Coronary artery (tissue), 2 donors: Measurements from ENCODE around the gene SNORC.

Experiments used
- DNase-seq: peaks from one replicate; pipeline ENCODE4 v3.0.0-alpha.2; 2017; ENCODE audit warnings: low spot score
- H3K27ac ChIP-seq, 2 donors: fragments of 200-600 bp; sonication (generic); one replicate each; pipeline ENCODE4 v1.5.1; 2016 to 2019
- H3K4me3 ChIP-seq: fragments of 200-600 bp; sonication (generic); 2 replicates; pipeline ENCODE4 v1.5.1; 2016; ENCODE audit warnings: mild to moderate bottlenecking, moderate library complexity
- TF ChIP-seq, protein P1 (sequence below): fragments of 200-600 bp; sonication (generic); IDR thresholded peaks from one replicate; pipeline ENCODE4 v1.5.1; 2019; ENCODE audit warnings: antibody characterized with exemption

SNORC gene

DNA sequence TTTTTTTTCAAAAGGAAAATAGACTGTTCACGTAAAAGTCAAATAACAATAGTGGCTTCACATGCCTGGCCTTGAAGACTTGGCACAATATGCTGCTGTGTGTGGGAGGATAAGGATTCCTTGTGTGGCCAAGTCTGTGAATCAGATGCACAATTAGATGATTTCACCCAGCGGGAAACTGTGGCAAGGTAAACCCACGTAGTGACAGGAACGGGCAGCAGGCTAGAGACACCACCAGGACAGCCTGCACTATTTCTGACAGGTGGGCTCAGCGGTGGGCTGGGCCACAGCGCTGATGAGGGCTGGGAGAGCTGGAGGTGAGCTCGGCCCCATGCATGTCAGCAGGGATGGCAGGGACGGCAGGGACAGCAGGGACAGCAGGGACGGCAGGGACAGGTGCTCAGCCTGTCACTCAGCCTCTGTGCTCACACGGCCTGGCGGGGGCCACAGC is 21.6 kb downstream of the SNORC start:
- peak; percentile 36 for DNase-seq
- H3K27ac ChIP-seq: no peak overlapping the region
- TF ChIP-seq, protein P1, sequence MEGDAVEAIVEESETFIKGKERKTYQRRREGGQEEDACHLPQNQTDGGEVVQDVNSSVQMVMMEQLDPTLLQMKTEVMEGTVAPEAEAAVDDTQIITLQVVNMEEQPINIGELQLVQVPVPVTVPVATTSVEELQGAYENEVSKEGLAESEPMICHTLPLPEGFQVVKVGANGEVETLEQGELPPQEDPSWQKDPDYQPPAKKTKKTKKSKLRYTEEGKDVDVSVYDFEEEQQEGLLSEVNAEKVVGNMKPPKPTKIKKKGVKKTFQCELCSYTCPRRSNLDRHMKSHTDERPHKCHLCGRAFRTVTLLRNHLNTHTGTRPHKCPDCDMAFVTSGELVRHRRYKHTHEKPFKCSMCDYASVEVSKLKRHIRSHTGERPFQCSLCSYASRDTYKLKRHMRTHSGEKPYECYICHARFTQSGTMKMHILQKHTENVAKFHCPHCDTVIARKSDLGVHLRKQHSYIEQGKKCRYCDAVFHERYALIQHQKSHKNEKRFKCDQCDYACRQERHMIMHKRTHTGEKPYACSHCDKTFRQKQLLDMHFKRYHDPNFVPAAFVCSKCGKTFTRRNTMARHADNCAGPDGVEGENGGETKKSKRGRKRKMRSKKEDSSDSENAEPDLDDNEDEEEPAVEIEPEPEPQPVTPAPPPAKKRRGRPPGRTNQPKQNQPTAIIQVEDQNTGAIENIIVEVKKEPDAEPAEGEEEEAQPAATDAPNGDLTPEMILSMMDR: no peak
- no peak overlapping the region for H3K4me3 ChIP-seq

- TF ChIP-seq, protein P1: no peak
- DNase-seq: peak; percentile 50
- Histone ChIP-seq H3K27ac (no peak overlapping the region), H3K4me3 (no peak overlapping the region)
Observed at GRCh38 chr2:232892221-232892620, 22.2 kb downstream of the SNORC start.

DNA sequence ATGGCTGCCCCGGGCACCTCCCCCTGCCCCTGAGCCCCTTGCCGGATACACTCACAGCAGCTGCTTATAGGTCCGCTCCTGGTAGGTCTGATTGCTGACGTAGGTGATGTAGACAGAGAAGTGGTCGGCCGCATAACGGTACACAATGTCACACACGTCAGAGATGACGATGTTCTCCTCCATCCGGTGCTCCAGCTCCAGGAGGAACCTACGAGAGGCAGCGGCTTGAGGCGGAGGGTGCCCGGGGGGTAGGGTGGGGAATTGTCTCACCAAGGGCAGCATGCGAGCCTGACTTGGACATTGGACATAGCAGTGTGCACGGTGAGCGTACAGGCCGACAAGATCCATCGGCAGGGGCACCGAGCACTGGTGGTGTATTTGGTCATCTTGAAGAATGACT is 22.8 kb downstream of the SNORC start:
- peak; percentile 33 for DNase-seq
- Histone ChIP-seq H3K27ac (no peak overlapping the region), H3K4me3 (no peak overlapping the region)
- TF ChIP-seq, protein P1: no peak

- TF ChIP-seq, protein P1: no peak
- no peak for DNase-seq
Observed at GRCh38 chr2:232893834-232894233, 23.8 kb downstream of the SNORC start.

DNA sequence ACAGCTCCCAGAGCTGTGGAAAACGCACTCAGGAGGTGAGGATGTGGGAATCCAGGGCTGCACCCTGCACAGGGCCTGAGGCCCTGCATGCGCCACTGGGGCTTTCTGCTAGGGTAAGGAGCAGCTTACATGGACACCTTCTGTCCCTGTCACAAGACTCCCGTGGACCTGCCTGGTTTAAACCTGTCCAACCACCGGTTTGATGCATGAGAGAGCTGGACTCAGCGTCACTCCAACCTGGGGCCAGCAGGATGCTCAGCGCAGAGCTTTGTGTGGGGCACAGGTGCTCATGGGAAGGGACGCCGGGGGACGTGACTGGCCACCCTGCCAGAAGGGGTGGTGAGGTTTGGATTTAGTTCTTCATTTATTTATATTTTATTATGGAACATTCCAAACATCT is 24.2 kb downstream of the SNORC start:
- Histone ChIP-seq H3K4me3 (no peak overlapping the region), H3K27ac (no peak overlapping the region)
- TF ChIP-seq, protein P1: no peak
- DNase-seq: peak; percentile 56

More at GRCh38 chr2:232893834-232894233, 23.8 kb downstream of the SNORC start:
- Histone ChIP-seq H3K4me3 (no peak overlapping the region), H3K27ac (no peak overlapping the region)

DNA sequence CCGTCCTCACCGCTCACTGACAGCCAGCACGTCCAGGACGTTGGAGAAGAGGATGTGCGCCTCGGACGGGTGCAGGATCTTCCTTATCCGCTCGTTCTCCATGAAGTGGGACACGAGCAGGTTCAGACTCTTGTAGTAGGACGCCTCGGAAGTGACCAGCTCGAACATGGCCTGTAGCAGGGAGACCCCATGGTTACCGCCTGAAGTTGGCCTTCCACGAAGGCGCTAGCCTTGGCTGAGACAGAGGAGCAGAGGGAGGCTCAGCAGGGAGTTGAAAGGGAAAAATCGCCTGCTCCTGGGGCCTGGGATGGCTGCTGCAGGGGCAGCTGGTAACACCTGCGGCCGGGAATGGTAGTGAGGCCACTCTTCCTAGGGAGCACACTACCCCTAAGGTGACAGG is 24.7 kb downstream of the SNORC start:
- no peak overlapping the region for H3K27ac ChIP-seq
- TF ChIP-seq, protein P1: no peak
- no peak overlapping the region for H3K4me3 ChIP-seq
- DNase-seq: peak; percentile 46

DNA sequence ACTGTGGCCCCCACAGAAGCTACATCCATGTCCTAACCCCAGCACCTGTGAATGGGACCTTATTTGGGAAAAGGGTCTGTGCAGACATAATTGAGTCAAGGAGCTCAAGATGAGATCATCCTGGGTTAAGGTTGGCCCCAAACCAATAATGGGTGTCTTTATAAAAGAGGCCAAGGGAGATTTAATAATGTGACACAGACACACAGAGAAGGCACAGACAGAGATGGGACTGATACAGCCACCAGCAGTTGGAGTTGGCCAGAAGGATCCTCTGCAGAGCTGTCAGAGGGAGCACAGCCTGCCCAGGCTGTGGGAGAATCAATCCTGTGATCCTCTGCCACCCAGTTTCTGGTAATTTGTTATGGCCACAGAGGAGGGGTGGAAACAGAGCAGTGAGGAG is 26.0 kb downstream of the SNORC start:
- TF ChIP-seq, protein P1: no peak
- peak; percentile 47 for DNase-seq
- H3K27ac ChIP-seq: no peak overlapping the region

More for the DNA sequence above, 26.0 kb downstream of the SNORC start:
- H3K4me3 ChIP-seq: no peak overlapping the region
